A549 (cell line): Measurements from ENCODE around the gene EED. TPM values are rescaled to one million over a fixed set of nuclear protein-coding genes. Genes with fewer than 3 reads are reported as not detected.

ENCODE experiments used
- ATAC-seq, 2 experiments: fragments of 200-7000 bp in 1 of 2; fragments of >200 bp in 1 of 2; cut with Nextera tagmentation in 1 of 2; cut with Tn5 transposase in 1 of 2; 3 replicates each; pipeline versions ENCODE4 v1.8.0 to v1.9.1; 2018 to 2020; ENCODE audit warnings: mild to moderate bottlenecking in 1 of 2, moderate library complexity in 1 of 2
- CTCF ChIA-PET: fragments of 300-600 bp; sonication (Branson Sonifier 250); formaldehyde crosslinking; extraction: SDS; loops from one replicate; lab custom pipeline; 2021; ENCODE audit warnings: antibody characterized with exemption, inconsistent platforms; lab: Yijun Ruan, JAX
- POLR2A ChIA-PET: fragments of 350-600 bp; formaldehyde crosslinking; extraction: SDS; loops from one replicate; lab custom pipeline; 2021; ENCODE audit warnings: antibody characterized with exemption, inconsistent platforms; lab: Yijun Ruan, JAX
- DNase-seq, 2 experiments: peaks; one replicate each; pipeline versions ENCODE4 v3.0.0 to v3.0.0-alpha.2; 2011 to 2016; ENCODE audit warnings: low read depth in 1 of 2, low spot score in 1 of 2
- FAIRE-seq: peaks from 2 replicates; lab custom pipeline; 2011; peaks lifted over from hg19 to GRCh38; lab: Jason Lieb, UNC
- H3K27ac ChIP-seq, 2 experiments: fragments of >200 bp; sonication (Bioruptor Twin); formaldehyde crosslinking; 3 replicates each; pipeline ENCODE4 v1.5.1; 2016 to 2017
- H3K4me1 ChIP-seq: fragments of >200 bp; sonication (Bioruptor Twin); formaldehyde crosslinking; 3 replicates; pipeline ENCODE4 v1.6.1; 2016
- H3K4me2 ChIP-seq: fragments of >200 bp; sonication (Bioruptor Twin); formaldehyde crosslinking; 3 replicates; pipeline ENCODE4 v1.6.1; 2016
- H3K4me3 ChIP-seq: fragments of >200 bp; sonication (Bioruptor Twin); formaldehyde crosslinking; 3 replicates; pipeline ENCODE4 v1.5.1; 2016
- H3K9me3 ChIP-seq: fragments of >200 bp; sonication (Bioruptor Twin); formaldehyde crosslinking; 3 replicates; pipeline ENCODE4 v1.6.1; 2016
- EHF ChIP-seq: fragments of 250-450 bp; sonication (Bioruptor Pico); IDR thresholded peaks from 2 replicates; pipeline ENCODE4 v1.5.0; 2020; ENCODE audit warnings: mild to moderate bottlenecking
- EP300 ChIP-seq, 2 experiments: fragments of >200 bp; sonication (Bioruptor Twin); formaldehyde crosslinking; IDR thresholded peaks; 2 replicates in 1 of 2; 3 replicates in 1 of 2; pipeline ENCODE4 v1.6.1; 2016 to 2017
- FOSB ChIP-seq: fragments of 250-450 bp; sonication (Bioruptor Pico); IDR thresholded peaks from 2 replicates; pipeline ENCODE4 v1.5.0; 2020; ENCODE audit warnings: mild to moderate bottlenecking, moderate library complexity
- FOSL2 ChIP-seq, 2 experiments: fragments of 450-650 bp in 1 of 2; fragments of >200 bp in 1 of 2; sonication (Bioruptor Twin) in 1 of 2; formaldehyde crosslinking; IDR thresholded peaks; 2 replicates each; pipeline versions ENCODE4 v1.5.0 to v1.6.1; 2016 to 2020; ENCODE audit warnings: mild to moderate bottlenecking in 1 of 2, moderate library complexity in 1 of 2
- FOXS1 ChIP-seq: fragments of 250-450 bp; sonication (Bioruptor Pico); IDR thresholded peaks from 2 replicates; pipeline ENCODE4 v1.5.0; 2020; ENCODE audit warnings: mild to moderate bottlenecking, moderate library complexity
- HOXB13 ChIP-seq: fragments of 250-450 bp; sonication (Bioruptor Pico); IDR thresholded peaks from 2 replicates; pipeline ENCODE4 v1.5.0; 2020; ENCODE audit warnings: low read depth, mild to moderate bottlenecking, moderate library complexity
- JUNB ChIP-seq: fragments of >200 bp; sonication (Bioruptor Twin); formaldehyde crosslinking; IDR thresholded peaks from 2 replicates; pipeline ENCODE4 v1.6.1; 2016
- KDM1A ChIP-seq: fragments of 200-600 bp; sonication (generic); IDR thresholded peaks from 2 replicates; pipeline ENCODE4 v1.6.1; 2016; ENCODE audit warnings: low read depth, mild to moderate bottlenecking
- KDM5A ChIP-seq: fragments of 200-600 bp; sonication (generic); IDR thresholded peaks from 2 replicates; pipeline ENCODE4 v1.6.1; 2016; ENCODE audit warnings: antibody characterized with exemption, mild to moderate bottlenecking
- MAFK ChIP-seq: fragments of 450-650 bp; IDR thresholded peaks from 2 replicates; pipeline ENCODE4 v1.6.1; 2014; ENCODE audit not compliant: partially characterized antibody
- NR3C1 ChIP-seq: fragments of >200 bp; sonication (Bioruptor Twin); formaldehyde crosslinking; IDR thresholded peaks from 3 replicates; pipeline ENCODE4 v1.6.1; 2017
- RAD21 ChIP-seq, 2 experiments: fragments of >200 bp in 1 of 2; sonication (Bioruptor Twin) in 1 of 2; formaldehyde crosslinking in 1 of 2; IDR thresholded peaks in 1 of 2; conservative IDR thresholded peaks in 1 of 2; 2 replicates in 1 of 2; 3 replicates in 1 of 2; pipeline ENCODE4 v1.6.1; 2012 to 2018; ENCODE audit warnings: inconsistent platforms in 1 of 2
- RARB ChIP-seq: fragments of 250-450 bp; sonication (Bioruptor Pico); IDR thresholded peaks from 2 replicates; pipeline ENCODE4 v1.8.0; 2021; ENCODE audit warnings: mild to moderate bottlenecking, moderate library complexity
- RNF2 ChIP-seq: fragments of 200-600 bp; sonication (generic); IDR thresholded peaks from 2 replicates; pipeline ENCODE4 v1.6.1; 2016; ENCODE audit warnings: low read depth, mild to moderate bottlenecking, antibody characterized with exemption, moderate library complexity, borderline replicate concordance
- SMC3 ChIP-seq: fragments of >200 bp; sonication (Bioruptor Twin); formaldehyde crosslinking; IDR thresholded peaks from 3 replicates; pipeline ENCODE4 v1.6.1; 2018; ENCODE audit warnings: inconsistent platforms
- TFCP2L1 ChIP-seq: fragments of 250-450 bp; sonication (Bioruptor Pico); IDR thresholded peaks from 2 replicates; pipeline ENCODE4 v1.5.0; 2021; ENCODE audit warnings: mild to moderate bottlenecking
- TP53 ChIP-seq: fragments of 250-450 bp; sonication (Bioruptor Pico); IDR thresholded peaks from 2 replicates; pipeline ENCODE4 v1.5.0; 2021; ENCODE audit warnings: mild to moderate bottlenecking, moderate library complexity
- ZC3H11A ChIP-seq: fragments of 450-650 bp; IDR thresholded peaks from 2 replicates; pipeline ENCODE4 v1.6.1; 2014; ENCODE audit warnings: antibody characterized with exemption, mild to moderate bottlenecking
- ZFP36 ChIP-seq: fragments of 450-650 bp; IDR thresholded peaks from 2 replicates; pipeline ENCODE4 v1.6.1; 2014; ENCODE audit warnings: borderline replicate concordance; ENCODE audit not compliant: partially characterized antibody
- ZNF302 ChIP-seq: fragments of 250-450 bp; sonication (Bioruptor Pico); IDR thresholded peaks from 2 replicates; pipeline ENCODE4 v1.9.0; 2021; ENCODE audit warnings: inconsistent platforms, mild to moderate bottlenecking, moderate library complexity
- WGBS: methylation state at CpG from one replicate; pipeline ENCODE4 v1.1.6; 2017; ENCODE audit errors: missing lambda C conversion rate; 5-methylcytosine and 5-hydroxymethylcytosine counted together
- polyA plus RNA-seq, 4 experiments: library from polyadenylated mRNA; depleted of rRNA in 3 of 4; stranded (reverse); fragments of >200 nt; fragmentation: RNase III in 1 of 4; extraction: RNeasy Plus Mini Kit Qiagen cat#74134 plus additional on column Dnase treatment in 1 of 4; gene quantifications; 2 replicates in 3 of 4; 3 replicates in 1 of 4; pipeline ENCODE4 v1.2.3, GENCODE V29; 2011 to 2017
- TF ChIP-seq, protein P1 (sequence below): fragments of 450-650 bp; IDR thresholded peaks from 2 replicates; pipeline ENCODE4 v1.6.1; 2014; ENCODE audit warnings: antibody characterized with exemption
- TF ChIP-seq, protein P2 (sequence below): fragments of 150-350 bp; IDR thresholded peaks from 2 replicates; pipeline ENCODE4 v1.6.1; 2014; ENCODE audit warnings: low read depth, mild to moderate bottlenecking, low read length
- TF ChIP-seq, protein P3 (sequence below): fragments of >200 bp; sonication (Bioruptor Twin); formaldehyde crosslinking; IDR thresholded peaks from 3 replicates; pipeline ENCODE4 v1.5.1; 2016

EED gene
- polyA plus RNA-seq, 2 of the 4 experiments (the other 2 are of a cell fraction): 33.0 to 43.6 TPM

DNA sequence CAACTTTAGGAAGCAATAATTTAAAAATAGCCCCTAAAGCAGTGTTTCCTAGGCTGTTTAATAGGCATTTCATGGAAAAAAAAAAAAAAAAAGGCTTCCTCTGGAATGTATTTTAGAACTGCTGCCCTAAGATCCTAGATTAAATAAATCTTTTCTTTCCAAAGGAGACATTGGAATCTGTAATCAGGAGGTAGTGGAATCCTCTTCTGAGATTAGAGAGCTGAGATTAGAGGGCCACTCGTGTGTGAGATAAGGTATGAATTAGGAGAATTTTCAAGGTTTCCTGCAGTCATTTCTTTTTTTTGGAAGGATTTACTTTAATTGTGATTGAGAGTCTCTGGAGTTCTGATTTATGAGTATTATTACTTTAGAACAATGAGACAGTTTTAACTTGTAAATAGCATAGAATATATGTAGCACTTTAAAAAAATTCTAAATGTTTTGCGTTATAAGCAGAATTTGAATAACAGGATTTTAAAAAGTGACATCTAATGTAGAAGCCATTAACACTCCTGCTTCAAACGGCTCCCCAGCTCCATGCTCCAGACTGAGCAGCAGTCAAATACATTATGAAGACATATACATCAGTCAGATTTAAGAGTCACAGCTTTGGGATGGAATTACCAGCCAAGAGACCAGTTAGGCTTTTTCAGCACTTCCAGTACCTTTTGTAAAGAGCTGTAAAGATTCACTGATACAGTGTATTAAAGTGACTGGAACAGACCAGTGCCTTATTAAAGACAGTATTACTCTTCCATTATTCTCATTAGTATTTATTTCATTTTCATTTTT is 5.0 kb downstream of the EED start (continued):
- no peak for TF ChIP-seq EHF (CRISPR knock-in tag)
- TF ChIP-seq RARB (CRISPR knock-in tag): no peak
- TF ChIP-seq, protein P1, sequence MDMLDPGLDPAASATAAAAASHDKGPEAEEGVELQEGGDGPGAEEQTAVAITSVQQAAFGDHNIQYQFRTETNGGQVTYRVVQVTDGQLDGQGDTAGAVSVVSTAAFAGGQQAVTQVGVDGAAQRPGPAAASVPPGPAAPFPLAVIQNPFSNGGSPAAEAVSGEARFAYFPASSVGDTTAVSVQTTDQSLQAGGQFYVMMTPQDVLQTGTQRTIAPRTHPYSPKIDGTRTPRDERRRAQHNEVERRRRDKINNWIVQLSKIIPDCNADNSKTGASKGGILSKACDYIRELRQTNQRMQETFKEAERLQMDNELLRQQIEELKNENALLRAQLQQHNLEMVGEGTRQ: no peak

DNA sequence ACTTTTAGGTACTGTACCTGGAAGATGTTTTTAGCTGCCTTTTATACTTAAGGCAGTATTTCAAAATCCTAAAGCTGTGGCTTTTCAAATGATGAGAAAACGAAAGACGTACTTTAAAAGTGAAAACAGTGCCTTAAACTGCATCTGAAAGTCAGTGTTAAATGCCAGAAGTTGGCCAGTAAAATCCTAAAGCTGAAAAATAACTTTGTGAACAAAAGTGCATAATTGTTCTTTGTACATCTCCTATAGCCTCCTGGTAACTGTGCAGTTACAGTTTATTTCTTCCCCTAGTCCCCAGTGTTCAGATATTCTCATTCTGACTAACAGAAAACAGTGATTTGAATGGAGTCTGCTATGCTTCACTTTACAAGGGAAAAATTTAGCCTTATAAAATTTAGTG is 6.8 kb downstream of the EED start:
- ChIA-PET CTCF (no interaction called here), POLR2A (no interaction called here)
- Histone ChIP-seq H3K27ac (no peak overlapping the region), H3K4me1 (peaks cover 48% of the 10 kb centered on the region), H3K9me3 (no peaks in the 10 kb centered on the region), H3K4me2 (peak overlapping the region; percentile 16; the same call in 1 of the 3 replicates), H3K4me3 (no peak overlapping the region)
- TF ChIP-seq RAD21 (conservative IDR thresholded peaks at IDR 0.05 in 1 of 2, IDR thresholded peaks at IDR 0.05 in 1 of 2): no peak
- no peak for TF ChIP-seq HOXB13 (CRISPR knock-in tag)
- TF ChIP-seq FOSL2 (IDR thresholded peaks at IDR 0.05): no peak
- TF ChIP-seq FOSL2 (CRISPR knock-in tag; IDR thresholded peaks at IDR 0.05): no peak
- TF ChIP-seq SMC3: no peak
- no peak for TF ChIP-seq ZNF302 (CRISPR knock-in tag)
- no peak for TF ChIP-seq KDM5A
- no peak for TF ChIP-seq KDM1A
- TF ChIP-seq, protein P2, sequence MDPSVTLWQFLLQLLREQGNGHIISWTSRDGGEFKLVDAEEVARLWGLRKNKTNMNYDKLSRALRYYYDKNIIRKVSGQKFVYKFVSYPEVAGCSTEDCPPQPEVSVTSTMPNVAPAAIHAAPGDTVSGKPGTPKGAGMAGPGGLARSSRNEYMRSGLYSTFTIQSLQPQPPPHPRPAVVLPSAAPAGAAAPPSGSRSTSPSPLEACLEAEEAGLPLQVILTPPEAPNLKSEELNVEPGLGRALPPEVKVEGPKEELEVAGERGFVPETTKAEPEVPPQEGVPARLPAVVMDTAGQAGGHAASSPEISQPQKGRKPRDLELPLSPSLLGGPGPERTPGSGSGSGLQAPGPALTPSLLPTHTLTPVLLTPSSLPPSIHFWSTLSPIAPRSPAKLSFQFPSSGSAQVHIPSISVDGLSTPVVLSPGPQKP: no peak
- no peak for TF ChIP-seq MAFK
- no peak for TF ChIP-seq EP300 (IDR thresholded peaks at IDR 0.05)
- no peak for TF ChIP-seq ZC3H11A
- no peak for TF ChIP-seq FOSB (CRISPR knock-in tag)
- no peak for TF ChIP-seq RNF2
- no peak for TF ChIP-seq FOXS1 (CRISPR knock-in tag)
- no peak for TF ChIP-seq TFCP2L1
- FAIRE-seq (no peak), ATAC-seq (no peak), DNase-seq (no peak)
- WGBS: 95% methylated on average over 2 of the region's 2 CpGs

DNA sequence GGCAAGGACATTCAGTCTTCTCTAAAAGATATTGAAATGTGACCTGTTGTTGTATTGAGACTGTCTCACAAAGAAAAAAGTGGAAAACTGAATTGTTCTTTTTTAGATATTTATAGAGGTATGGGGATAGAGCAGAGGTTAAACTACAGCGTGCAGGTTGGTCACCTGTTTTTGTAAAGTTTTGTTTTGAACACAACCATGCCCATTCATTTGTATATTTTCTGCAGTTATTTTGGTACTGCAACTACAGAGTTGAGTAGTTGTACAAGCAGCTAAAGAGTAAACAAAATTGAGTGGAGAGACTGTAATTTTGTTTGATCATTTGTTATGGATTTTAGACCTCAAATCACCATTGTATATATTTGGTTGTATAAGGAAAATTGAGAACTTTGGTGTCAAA is 11.3 kb downstream of the EED start:
- POLR2A ChIA-PET: no interaction called here

More for the DNA sequence above, 11.3 kb downstream of the EED start:
- 94% methylated on average over 1 of the region's 1 CpG for WGBS
- H3K9me3 ChIP-seq: no peaks in the 10 kb centered on the region
- H3K4me2 ChIP-seq: no peak overlapping the region
- no peak for ATAC-seq
- no peak for DNase-seq
- CTCF ChIA-PET: interaction anchor here (1.2 kb wide), 1 partner anchor 401 kb away, joined by 3 read pairs; the partner anchor contains the start of gene CCDC83
- TF ChIP-seq TP53 (no peak), NR3C1 (no peak), RARB (CRISPR knock-in tag) (no peak), ZFP36 (no peak), HOXB13 (CRISPR knock-in tag) (no peak), JUNB (no peak), EHF (CRISPR knock-in tag) (no peak)
- TF ChIP-seq, protein P3, sequence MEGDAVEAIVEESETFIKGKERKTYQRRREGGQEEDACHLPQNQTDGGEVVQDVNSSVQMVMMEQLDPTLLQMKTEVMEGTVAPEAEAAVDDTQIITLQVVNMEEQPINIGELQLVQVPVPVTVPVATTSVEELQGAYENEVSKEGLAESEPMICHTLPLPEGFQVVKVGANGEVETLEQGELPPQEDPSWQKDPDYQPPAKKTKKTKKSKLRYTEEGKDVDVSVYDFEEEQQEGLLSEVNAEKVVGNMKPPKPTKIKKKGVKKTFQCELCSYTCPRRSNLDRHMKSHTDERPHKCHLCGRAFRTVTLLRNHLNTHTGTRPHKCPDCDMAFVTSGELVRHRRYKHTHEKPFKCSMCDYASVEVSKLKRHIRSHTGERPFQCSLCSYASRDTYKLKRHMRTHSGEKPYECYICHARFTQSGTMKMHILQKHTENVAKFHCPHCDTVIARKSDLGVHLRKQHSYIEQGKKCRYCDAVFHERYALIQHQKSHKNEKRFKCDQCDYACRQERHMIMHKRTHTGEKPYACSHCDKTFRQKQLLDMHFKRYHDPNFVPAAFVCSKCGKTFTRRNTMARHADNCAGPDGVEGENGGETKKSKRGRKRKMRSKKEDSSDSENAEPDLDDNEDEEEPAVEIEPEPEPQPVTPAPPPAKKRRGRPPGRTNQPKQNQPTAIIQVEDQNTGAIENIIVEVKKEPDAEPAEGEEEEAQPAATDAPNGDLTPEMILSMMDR: no peak
- peaks cover 6% of the 10 kb centered on the region; the same call in 1 of the 3 replicates for H3K4me1 ChIP-seq
- H3K27ac ChIP-seq: no peak overlapping the region
- no peak for FAIRE-seq
- no peak overlapping the region for H3K4me3 ChIP-seq
